ENCODE results near the gene ITPR3.
A peak's percentile ranks its signal among the peaks of the same experiment; 100 is the strongest.

ITPR3 gene

GRCh38 chr6:33620856-33621710 is at the start of gene ITPR3:
Gene ITPR3, plus strand, starts transcription at chr6:33621322. Its CDS starts 281 bp downstream, at chr6:33621603.
- DNase-seq = peak; percentile 68

GRCh38 chr6:33571637-33572316 is 49.3 kb upstream of the ITPR3 start:
- DNase-seq = no peak

- no peak for DNase-seq
These were observed 45.9 kb upstream of the ITPR3 start for GRCh38 chr6:33575211-33575610.

- no peak for DNase-seq
These were observed 44.5 kb upstream of the ITPR3 start for GRCh38 chr6:33576668-33577067.

GRCh38 chr6:33577106-33577535 is 44.0 kb upstream of the ITPR3 start:
- no peak for DNase-seq

GRCh38 chr6:33577718-33578117 is 43.4 kb upstream of the ITPR3 start:
- DNase-seq = no peak

GRCh38 chr6:33578164-33578563 is 43.0 kb upstream of the ITPR3 start:
- DNase-seq = no peak

- no peak for DNase-seq
These were observed 42.5 kb upstream of the ITPR3 start for GRCh38 chr6:33578588-33579011.

- DNase-seq = peak; percentile 94
These were observed 41.1 kb upstream of the ITPR3 start, which contains the start of gene BAK1 for GRCh38 chr6:33579828-33580714. Gene BAK1, minus strand, starts transcription at chr6:33580276. Its CDS starts 2,672 bp downstream, at chr6:33577604.

- DNase-seq = no peak
These were observed 39.9 kb upstream of the ITPR3 start for GRCh38 chr6:33581186-33581585.

GRCh38 chr6:33583591-33584155 is 37.4 kb upstream of the ITPR3 start:
- no peak for DNase-seq

- no peak for DNase-seq
These were observed 36.3 kb upstream of the ITPR3 start for GRCh38 chr6:33584700-33585402.

- peak; percentile 56 for DNase-seq
These were observed 35.6 kb upstream of the ITPR3 start for GRCh38 chr6:33585403-33586107.

- DNase-seq = no peak
These were observed 34.9 kb upstream of the ITPR3 start for GRCh38 chr6:33586108-33586640.

GRCh38 chr6:33587529-33587928 is 33.6 kb upstream of the ITPR3 start:
- DNase-seq = no peak

- no peak for DNase-seq
These were observed 32.2 kb upstream of the ITPR3 start for GRCh38 chr6:33588894-33589293.

- DNase-seq = no peak
These were observed 31.8 kb upstream of the ITPR3 start for GRCh38 chr6:33589392-33589730.

GRCh38 chr6:33589731-33590530 is 31.2 kb upstream of the ITPR3 start:
- DNase-seq = no peak

GRCh38 chr6:33590531-33591198 is 30.5 kb upstream of the ITPR3 start:
- DNase-seq = no peak

All from NCI-H2171 treated with DMSO at 0.1 percent for 48 hours (cell line).